ENCODE data around the gene TESMIN.

TESMIN gene

DNA sequence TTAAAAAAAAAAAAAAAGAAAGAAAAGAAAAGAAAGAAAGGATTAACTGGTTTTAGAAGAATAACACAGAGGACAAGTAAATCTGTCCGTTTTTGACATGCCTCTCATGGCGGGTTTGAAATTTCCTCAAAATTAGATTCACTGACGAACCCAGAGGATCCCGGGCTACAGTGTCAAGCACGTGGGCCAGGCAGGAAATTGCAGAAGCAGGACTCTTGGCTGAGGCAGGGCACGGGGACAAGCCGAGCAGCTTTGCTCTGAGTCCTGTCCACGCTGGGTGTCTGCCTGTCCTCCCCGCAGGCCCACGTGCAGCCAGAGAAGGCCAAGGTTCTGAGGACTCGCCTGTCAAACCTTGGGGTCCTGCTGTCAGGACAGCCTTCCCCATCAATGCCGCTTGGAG, 42.3 kb downstream of the TESMIN start:
- DNase-seq (ENCODE audit: low read depth), result no peak

- DNase-seq (ENCODE audit: low read depth), result no peak
These were observed 43.8 kb downstream of the TESMIN start for GRCh38 chr11:68707527-68707926.

DNA sequence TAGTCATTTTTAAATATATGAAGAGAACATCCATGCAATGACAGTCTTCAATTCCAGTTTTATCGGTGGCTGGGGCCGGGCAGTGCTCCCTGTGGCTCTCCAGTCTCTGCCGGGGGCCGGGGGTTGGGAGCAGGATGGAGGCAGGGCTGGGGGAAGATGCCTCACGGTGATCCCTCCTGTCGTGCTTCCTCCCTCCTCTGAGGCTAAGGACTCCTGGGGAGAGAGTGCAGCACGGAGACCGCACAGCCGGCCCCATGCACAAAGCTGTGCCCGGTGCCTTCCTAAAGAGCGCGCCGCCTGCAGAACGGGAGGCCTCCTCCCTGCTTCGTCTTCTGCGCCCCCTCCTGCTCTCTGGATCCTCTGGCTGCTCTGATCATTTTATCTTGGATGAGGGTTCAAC, 46.4 kb downstream of the TESMIN start:
- no peak for DNase-seq (ENCODE audit: low read depth)

DNA sequence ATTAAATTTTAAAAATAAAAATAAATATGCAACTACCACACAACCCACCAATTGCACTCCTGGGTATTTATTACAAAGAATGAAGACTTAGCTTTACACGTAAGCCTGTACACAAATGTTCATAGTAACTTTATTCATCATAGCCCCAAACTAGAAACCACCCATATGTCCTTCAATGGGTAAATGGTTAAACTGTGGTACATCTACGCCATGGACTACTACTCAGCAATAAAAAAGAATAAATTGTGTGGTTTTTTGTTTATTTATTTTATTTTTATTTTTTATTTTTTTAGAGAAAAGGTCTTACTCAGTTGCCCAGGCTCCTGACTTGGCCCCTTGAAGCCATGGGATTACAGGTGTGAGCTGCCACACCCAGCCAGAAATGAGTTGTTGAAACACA, 52.3 kb downstream of the TESMIN start:
- no peak for DNase-seq (ENCODE audit: low read depth)

GRCh38 chr11:68695531-68695930, 55.8 kb downstream of the TESMIN start:
- no peak for DNase-seq (ENCODE audit: low read depth)

DNA sequence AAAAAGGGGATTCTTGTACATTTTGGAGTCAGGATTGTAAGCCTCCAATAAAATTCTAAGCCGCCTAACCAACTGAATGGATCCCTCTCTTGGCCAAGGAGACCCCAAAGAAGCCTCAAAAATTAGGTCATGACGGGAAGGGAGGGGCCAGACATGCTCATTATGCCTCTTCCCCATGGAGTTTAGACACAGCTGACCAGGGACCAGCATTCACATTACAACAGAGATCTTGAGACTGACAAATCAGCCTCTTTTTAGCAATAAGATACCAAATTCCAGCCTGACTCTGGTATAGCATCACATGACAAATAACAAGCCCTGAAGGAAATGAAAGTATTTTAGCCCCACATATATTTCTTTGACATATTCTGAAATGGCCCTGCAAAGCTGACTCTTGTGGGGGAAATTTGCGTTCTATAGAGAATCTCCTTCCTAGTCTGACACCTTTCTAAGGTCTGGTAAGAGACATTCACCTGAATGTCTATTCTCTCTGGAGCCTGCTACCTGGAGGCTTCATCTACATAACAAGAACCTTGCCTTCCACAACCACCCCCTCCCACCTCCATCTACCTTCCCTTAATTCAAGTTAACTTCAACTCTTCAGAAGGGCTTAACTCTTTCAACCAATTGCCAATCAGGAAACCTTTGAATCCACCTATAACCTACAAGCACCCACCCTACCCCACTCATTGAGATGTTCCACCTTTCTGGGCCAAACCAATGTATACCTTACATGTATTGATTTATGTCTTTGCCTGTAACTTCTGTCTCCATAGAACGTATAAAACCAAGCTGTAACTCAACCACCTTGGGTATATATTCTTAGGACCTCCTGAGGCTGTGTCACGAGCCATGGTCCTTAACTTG, 56.7 kb downstream of the TESMIN start:
- no peak for DNase-seq (ENCODE audit: low read depth)

- no peak for DNase-seq (ENCODE audit: low read depth)
These were observed 57.8 kb downstream of the TESMIN start for GRCh38 chr11:68693484-68693882.

DNA sequence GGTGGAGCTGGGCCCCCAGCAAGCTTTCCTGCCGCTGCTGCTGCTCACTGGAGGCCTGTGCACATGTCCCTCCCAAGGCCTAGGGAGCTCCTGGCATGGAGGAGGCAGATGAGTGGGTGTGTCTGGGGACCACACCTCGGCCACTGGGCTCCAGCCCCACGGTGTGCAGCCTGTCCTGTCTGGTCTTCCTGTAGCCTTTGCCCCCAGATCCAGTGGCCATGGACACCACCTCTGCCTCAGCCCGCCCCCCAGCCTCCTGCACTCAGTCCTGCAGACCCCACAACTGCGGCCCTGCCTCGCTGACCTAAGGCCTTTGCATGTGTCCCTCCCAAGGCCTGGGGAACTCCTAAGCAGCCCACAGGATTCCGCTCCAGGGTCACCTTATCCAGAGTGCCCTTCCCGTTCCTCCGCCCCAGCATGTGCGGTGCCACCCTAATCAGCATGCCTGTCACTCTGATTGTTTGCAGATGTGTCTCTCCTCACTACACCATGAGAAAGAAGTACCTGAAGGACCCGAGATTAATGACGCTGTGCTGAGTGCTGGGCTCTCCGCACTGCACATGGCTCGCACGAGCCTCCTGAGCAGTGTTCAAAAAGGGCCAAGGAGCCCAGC, 58.3 kb downstream of the TESMIN start:
- DNase-seq (ENCODE audit: low read depth), result no peak

DNA sequence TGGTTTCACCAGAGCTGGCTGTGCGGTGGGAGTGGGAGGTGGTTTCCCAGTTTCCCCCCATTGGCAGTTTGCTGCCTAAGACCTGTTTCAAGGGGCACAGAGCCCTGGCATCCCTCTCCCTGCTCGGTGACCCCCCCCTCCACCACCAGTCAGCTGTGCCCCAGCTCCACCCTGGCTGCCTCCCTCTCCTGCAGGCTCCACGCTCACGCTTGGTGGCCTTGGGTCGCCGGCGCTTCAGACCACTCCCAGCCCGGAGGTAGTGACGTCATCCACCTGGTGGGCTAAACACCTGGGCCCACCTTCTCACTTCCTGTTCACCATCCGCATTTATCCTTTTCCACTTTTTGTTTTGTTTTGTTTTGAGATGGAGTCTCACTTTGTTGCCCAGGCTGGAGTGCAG, 59.2 kb downstream of the TESMIN start:
- no peak for DNase-seq (ENCODE audit: low read depth)

- DNase-seq (ENCODE audit: low read depth), result no peak
These were observed 59.9 kb downstream of the TESMIN start for GRCh38 chr11:68691402-68691784.

GRCh38 chr11:68690671-68691401, 60.5 kb downstream of the TESMIN start:
- no peak for DNase-seq (ENCODE audit: low read depth)

DNA sequence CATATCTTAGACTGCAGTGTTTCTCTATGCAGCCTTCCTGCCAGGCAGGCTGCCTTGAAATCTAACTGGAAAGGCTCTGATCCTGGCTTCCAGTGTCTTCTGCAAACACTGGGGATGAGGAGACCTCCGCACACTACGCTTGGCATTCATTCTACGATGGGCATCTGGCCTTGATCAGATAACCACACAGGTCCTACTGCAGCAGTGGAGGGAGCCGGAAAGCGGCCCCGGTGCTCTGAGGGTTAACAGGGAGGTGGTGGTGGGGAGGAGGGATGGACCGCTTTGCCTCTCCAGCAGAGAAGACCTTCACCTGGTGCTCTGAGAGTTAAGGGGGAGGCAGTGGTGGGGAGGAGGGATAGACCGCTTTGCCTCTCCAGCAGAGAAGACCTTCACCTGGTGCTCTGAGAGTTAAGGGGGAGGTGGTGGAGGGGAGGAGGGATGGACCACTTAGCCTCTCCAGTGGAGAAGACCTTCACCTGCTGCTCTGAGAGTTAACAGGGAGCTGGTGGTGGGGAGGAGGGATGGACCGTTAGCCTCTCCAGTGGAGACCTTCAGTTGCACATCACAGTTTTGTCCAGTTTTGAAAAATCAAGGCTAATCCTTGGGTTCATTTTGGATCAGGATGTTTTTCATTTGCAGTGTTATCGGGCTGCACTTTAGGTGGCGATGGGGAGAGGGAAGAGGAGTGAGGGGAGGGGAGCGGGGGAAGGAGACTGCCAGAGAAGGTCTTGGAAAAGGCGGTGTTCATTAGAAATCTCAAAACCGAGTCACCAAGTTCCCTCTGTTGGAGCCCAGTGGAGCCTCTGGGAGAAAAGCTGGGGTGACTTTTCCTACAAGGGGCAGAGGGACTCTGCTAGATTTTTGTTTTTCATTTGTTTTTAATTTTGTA, 61.3 kb downstream of the TESMIN start:
- no peak for DNase-seq (ENCODE audit: low read depth)

GRCh38 chr11:68688881-68689280, 62.4 kb downstream of the TESMIN start:
- no peak for DNase-seq (ENCODE audit: low read depth)

- no peak for DNase-seq (ENCODE audit: low read depth)
These were observed 63.3 kb downstream of the TESMIN start for GRCh38 chr11:68687986-68688385.

GRCh38 chr11:68687311-68687710, 64.0 kb downstream of the TESMIN start:
- DNase-seq (ENCODE audit: low read depth), result no peak

- no peak for DNase-seq (ENCODE audit: low read depth)
These were observed 64.8 kb downstream of the TESMIN start for GRCh38 chr11:68686486-68686885.

DNA sequence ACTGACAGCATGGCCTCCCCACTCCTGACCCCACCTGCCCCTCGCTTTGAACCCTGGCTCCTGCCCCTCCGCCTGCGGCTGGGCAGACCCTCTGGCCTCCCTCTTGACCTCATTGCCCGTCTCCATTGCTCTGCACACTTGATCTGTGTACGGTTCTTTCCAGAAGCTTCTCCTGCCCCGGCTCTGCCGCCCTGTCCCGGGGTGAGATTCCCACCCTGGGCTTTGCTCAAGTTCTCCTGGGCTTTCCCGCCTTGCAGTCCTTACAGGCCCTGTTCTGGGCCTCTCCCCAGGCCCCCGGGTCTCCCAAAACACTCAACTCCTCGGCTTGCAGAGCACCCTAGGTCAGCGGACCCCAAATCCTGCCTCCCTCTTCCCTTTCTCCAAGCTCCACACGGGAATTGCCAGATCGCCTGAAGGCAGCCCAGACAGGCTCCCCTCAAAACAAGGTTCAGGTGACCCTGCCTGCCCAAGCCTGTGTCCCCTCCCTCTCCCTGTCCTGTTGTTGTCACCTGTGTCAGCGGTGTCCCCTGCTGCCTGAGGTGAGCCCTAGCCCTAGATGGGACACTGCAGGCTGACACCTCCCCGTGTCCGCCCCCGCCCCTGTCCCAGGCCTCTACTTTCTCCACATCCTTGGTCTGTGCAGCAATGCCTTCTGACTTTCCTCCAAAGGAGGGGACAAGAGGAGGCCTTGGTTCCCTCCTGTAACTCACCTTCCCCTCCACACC, 65.5 kb downstream of the TESMIN start:
- no peak for DNase-seq (ENCODE audit: low read depth)

- peak; percentile 15 for DNase-seq (ENCODE audit: low read depth)
These were observed 66.6 kb downstream of the TESMIN start, which contains the start of gene GAL for GRCh38 chr11:68684385-68685356. GAL (plus strand) TSS chr11:68684544; CDS start chr11:68684924, 380 bp downstream.

- DNase-seq (ENCODE audit: low read depth), result no peak
These were observed 67.6 kb downstream of the TESMIN start for GRCh38 chr11:68683536-68684384.

Measured in activated T-cell treated with anti-CD3 and anti-CD28 coated beads for 48 hours (primary cell).